ENCODE results near the gene ATP1B3.
"Not testable (repeated sequence)": the region's sequence is repeated elsewhere in the genome, so short reads cannot be mapped to it uniquely, and the experiment has no call there.

DNA sequence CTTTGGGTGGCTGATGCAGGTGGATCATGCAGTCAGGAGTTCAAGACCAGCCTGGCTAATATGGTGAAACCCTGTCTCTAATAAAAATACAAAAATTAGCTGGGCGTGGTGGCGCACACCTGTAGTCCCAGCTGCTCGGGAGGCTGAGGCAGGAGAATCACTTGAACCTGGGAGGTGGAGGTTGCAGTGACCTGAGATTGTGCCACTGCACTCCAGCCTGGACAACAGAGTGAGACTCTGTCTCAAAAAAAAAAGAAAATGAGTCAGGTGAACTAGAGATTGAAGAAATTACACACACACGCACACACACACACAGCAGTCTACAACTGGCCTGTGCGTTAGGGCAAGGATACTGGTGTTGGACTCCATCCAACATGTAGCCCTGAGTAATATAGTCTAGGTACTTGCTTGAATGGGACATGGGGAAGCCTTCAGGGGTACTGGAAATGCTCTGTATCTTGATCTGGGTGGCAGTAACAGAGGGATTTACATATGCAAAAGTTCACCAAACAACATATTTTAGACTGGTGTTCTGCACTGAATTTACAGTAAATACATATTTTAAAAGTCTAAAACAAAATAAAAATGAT, 28.2 kb upstream of the ATP1B3 start:
- TF ChIP-seq CTCF (IDR thresholded peaks at IDR 0.05; ENCODE audit: low read depth, low read length); EZH2phosphoT487 (IDR thresholded peaks at IDR 0.05; ENCODE audit: low read depth): not testable (repeated sequence)

Measured in OCI-LY3 (cell line).